ENCODE measurements around the gene WIPI1.
"Not testable (repeated sequence)": the region's sequence is repeated elsewhere in the genome, so short reads cannot be mapped to it uniquely, and the experiment has no call there.

The WIPI1 gene

GRCh38 chr17:68457168-68457538 is at the start of gene WIPI1:
WIPI1 (minus strand) TSS chr17:68457496; CDS start chr17:68457421, 75 bp downstream.
- DNase-seq: no peak

GRCh38 chr17:68505951-68506350 is 48.7 kb upstream of the WIPI1 start:
- DNase-seq: no peak

GRCh38 chr17:68501074-68501473 is 43.8 kb upstream of the WIPI1 start:
- no peak for DNase-seq

GRCh38 chr17:68499587-68499986 is 42.3 kb upstream of the WIPI1 start:
- DNase-seq: no peak

- no peak for DNase-seq
These were observed 41.4 kb upstream of the WIPI1 start for GRCh38 chr17:68498479-68499326.

GRCh38 chr17:68497885-68498319 is 40.6 kb upstream of the WIPI1 start:
- DNase-seq: no peak

- DNase-seq: no peak
These were observed 37.8 kb upstream of the WIPI1 start for GRCh38 chr17:68495081-68495480.

GRCh38 chr17:68492394-68493054 is 35.2 kb upstream of the WIPI1 start:
- not testable (repeated sequence) for DNase-seq

- DNase-seq: no peak
These were observed 34.3 kb upstream of the WIPI1 start for GRCh38 chr17:68491381-68492231.

- DNase-seq: no peak
These were observed 32.6 kb upstream of the WIPI1 start for GRCh38 chr17:68489919-68490318.

GRCh38 chr17:68484458-68484857 is 27.2 kb upstream of the WIPI1 start:
- no peak for DNase-seq

GRCh38 chr17:68482576-68483041 is 25.3 kb upstream of the WIPI1 start:
- DNase-seq: no peak

- no peak for DNase-seq
These were observed 23.6 kb upstream of the WIPI1 start for GRCh38 chr17:68480885-68481284.

GRCh38 chr17:68470961-68471360 is 13.7 kb upstream of the WIPI1 start:
- no peak for DNase-seq

GRCh38 chr17:68468788-68469187 is 11.5 kb upstream of the WIPI1 start:
- no peak for DNase-seq

- no peak for DNase-seq
These were observed 11.0 kb upstream of the WIPI1 start for GRCh38 chr17:68468334-68468733.

GRCh38 chr17:68463211-68464019 is 6.1 kb upstream of the WIPI1 start:
- DNase-seq: no peak

- DNase-seq: peak; percentile 96
These were observed 5.3 kb upstream of the WIPI1 start for GRCh38 chr17:68462381-68463210.

GRCh38 chr17:68461589-68461988 is 4.3 kb upstream of the WIPI1 start:
- DNase-seq: no peak

GRCh38 chr17:68461122-68461539 is 3.8 kb upstream of the WIPI1 start:
- DNase-seq: no peak

GRCh38 chr17:68460715-68461114 is 3.4 kb upstream of the WIPI1 start:
- no peak for DNase-seq
